Vagina (tissue), 2 donors: ENCODE results near the gene C4orf54. TPM values are rescaled to one million over a fixed set of nuclear protein-coding genes. Genes with fewer than 3 reads are reported as not detected.

ENCODE experiments used
- DNase-seq, 2 donors: peaks; one replicate each; pipeline ENCODE4 v3.0.0-alpha.2; 2017; ENCODE audit errors: extremely low spot score in 2 of 2
- H3K27ac ChIP-seq: fragments of 200-600 bp; sonication (generic); one replicate; pipeline ENCODE4 v1.5.1; 2019
- H3K27me3 ChIP-seq: fragments of 200-600 bp; sonication (generic); one replicate; pipeline ENCODE4 v1.5.1; 2019
- H3K36me3 ChIP-seq, 2 donors: fragments of 200-600 bp; sonication (generic); one replicate each; pipeline ENCODE4 v1.5.1; 2017 to 2019
- H3K4me1 ChIP-seq: fragments of 200-600 bp; sonication (generic); one replicate; pipeline ENCODE4 v1.5.1; 2019
- H3K4me3 ChIP-seq, 2 donors: fragments of 200-600 bp; sonication (generic); 1 replicate in 1 of 2; 2 replicates in 1 of 2; pipeline ENCODE4 v1.5.1; 2016 to 2019
- H3K9me3 ChIP-seq: fragments of 200-600 bp; sonication (generic); one replicate; pipeline ENCODE4 v1.5.1; 2019
- POLR2A ChIP-seq, 2 donors: fragments of 450-650 bp; IDR thresholded peaks; one replicate each; pipeline ENCODE4 v1.6.1; 2017; ENCODE audit warnings: antibody characterized with exemption in 2 of 2, mild to moderate bottlenecking in 2 of 2, moderate library complexity in 2 of 2
- POLR2AphosphoS5 ChIP-seq, 2 donors: sonication (generic); formaldehyde crosslinking; IDR thresholded peaks; one replicate each; pipeline ENCODE4 v1.9.0; 2017; ENCODE audit warnings: antibody characterized with exemption in 2 of 2, mild to moderate bottlenecking in 2 of 2, low read depth in 1 of 2; ENCODE audit not compliant: insufficient read depth in 1 of 2
- intact Hi-C: fragments of 100-400 bp; cut with DNase I; formaldehyde crosslinking; loops from one replicate; pipeline ENCODE4 v1.15.1; 2023
- total RNA-seq: library from RNA; depleted of rRNA; stranded (reverse); fragments of >200 nt; gene quantifications from one replicate; pipeline ENCODE4 v1.2.3, GENCODE V29; 2016
- TF ChIP-seq, protein P1 (sequence below), 3 experiments: fragments of 450-650 bp in 2 of 3; fragments of 200-600 bp in 1 of 3; sonication (generic) in 1 of 3; IDR thresholded peaks; one replicate each; pipeline ENCODE4 v1.5.1; 2017 to 2019; ENCODE audit warnings: antibody characterized with exemption in 3 of 3, mild to moderate bottlenecking in 2 of 3, moderate library complexity in 2 of 3

C4orf54 gene
- total RNA-seq, 1 donor from 2014 or later, result not detected

DNA sequence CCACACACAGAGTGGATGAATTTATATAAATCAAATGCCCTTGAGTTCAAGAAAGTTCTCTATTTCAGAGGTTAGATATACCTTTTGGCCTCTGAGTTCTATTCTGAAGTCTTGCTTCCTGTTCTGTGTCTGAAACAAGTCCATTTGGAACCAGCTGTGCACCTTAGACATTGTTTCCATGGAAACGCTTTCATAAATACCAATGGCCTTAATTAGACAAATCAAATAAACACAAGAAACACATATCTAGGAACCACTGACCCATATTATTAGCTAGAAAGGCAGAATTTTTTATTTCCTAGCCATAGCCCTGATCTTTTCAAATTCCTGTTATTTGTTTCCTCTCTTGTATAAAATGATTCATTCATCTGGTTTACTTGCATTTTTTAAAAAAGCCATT, 8.4 kb upstream of the C4orf54 start:
- H3K27ac ChIP-seq, result no peak overlapping the region
- intact Hi-C loops, result no loop called here
- H3K27me3 ChIP-seq, result no peaks in the 10 kb centered on the region
- no peaks in the 10 kb centered on the region for H3K36me3 ChIP-seq
- no peaks in the 10 kb centered on the region for H3K9me3 ChIP-seq
- TF ChIP-seq, protein P1, sequence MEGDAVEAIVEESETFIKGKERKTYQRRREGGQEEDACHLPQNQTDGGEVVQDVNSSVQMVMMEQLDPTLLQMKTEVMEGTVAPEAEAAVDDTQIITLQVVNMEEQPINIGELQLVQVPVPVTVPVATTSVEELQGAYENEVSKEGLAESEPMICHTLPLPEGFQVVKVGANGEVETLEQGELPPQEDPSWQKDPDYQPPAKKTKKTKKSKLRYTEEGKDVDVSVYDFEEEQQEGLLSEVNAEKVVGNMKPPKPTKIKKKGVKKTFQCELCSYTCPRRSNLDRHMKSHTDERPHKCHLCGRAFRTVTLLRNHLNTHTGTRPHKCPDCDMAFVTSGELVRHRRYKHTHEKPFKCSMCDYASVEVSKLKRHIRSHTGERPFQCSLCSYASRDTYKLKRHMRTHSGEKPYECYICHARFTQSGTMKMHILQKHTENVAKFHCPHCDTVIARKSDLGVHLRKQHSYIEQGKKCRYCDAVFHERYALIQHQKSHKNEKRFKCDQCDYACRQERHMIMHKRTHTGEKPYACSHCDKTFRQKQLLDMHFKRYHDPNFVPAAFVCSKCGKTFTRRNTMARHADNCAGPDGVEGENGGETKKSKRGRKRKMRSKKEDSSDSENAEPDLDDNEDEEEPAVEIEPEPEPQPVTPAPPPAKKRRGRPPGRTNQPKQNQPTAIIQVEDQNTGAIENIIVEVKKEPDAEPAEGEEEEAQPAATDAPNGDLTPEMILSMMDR (IDR thresholded peaks at IDR 0.05), result no peak
- TF ChIP-seq POLR2AphosphoS5 (IDR thresholded peaks at IDR 0.05; ENCODE audit: insufficient read depth in 1 of 2, low read depth in 1 of 2), result no peak
- TF ChIP-seq POLR2A (IDR thresholded peaks at IDR 0.05), result no peak
- H3K4me1 ChIP-seq, result no peaks in the 10 kb centered on the region
- no peak for DNase-seq
- H3K4me3 ChIP-seq, result no peak overlapping the region

DNA sequence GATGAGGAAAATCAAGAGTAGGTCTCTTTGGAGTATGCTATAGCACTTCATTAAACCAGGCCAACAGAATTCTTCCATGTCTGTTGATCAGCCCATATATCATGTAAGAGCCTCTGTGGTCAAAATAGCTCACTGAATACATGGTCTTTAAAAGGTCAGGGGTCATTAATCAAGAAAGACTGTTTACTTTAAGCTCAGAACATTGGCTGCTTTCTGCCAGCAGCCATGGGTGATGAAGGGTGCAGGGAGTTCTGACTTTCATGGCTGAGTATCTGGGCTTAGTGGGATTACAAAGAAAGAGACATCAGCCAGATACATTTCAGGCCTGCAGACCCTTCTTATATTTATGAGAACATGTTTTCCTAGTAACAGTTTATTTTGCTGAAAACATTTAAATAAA, 7.1 kb upstream of the C4orf54 start:
- no peaks in the 10 kb centered on the region for H3K9me3 ChIP-seq
- no peak overlapping the region for H3K4me3 ChIP-seq
- no peaks in the 10 kb centered on the region for H3K4me1 ChIP-seq
- no peak overlapping the region for H3K27ac ChIP-seq
- no peaks in the 10 kb centered on the region for H3K36me3 ChIP-seq
- no peaks in the 10 kb centered on the region for H3K27me3 ChIP-seq
- no peak for DNase-seq
- TF ChIP-seq POLR2AphosphoS5 (IDR thresholded peaks at IDR 0.05; ENCODE audit: insufficient read depth in 1 of 2, low read depth in 1 of 2), result no peak
- TF ChIP-seq, protein P1 (IDR thresholded peaks at IDR 0.05), result no peak
- no peak for TF ChIP-seq POLR2A (IDR thresholded peaks at IDR 0.05)
- intact Hi-C loops, result no loop called here

DNA sequence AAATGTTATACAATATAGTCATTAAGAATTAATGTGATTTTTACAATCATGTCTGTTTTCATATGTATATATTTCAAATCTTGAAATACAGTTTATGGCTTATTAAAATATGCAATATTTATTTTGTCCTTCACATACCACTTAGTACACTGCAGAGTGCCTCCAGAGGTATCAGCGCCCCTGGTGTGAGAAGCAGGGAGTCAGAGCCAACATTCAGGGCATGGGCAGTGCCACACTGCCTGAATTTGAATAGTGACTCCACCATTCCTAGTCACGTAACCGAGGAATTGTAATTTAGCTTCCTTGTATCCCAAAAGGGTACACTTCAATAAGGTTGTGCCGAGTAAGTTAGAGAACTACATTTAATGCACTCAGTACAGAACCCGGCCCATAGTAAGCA, 4.3 kb upstream of the C4orf54 start:
- intact Hi-C loops, result no loop called here

DNA sequence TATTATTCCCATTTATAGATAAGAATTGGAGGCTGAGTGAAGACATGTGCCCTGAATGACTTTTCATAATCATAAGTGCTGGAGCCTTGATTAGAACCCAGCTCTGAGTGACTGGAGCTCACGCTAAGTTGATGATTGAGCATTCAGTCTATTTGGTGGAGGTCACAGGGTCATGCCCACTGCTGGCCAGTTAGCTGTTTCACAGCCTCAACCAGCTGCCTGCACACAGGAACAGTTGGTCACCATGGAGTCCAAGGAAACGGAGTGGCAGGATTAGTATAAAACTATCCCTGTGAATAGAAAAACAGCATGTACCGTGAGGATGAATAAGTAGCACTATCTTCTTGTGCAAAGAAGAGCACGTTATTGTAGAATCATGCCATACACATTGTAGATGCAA, 1.0 kb upstream of the C4orf54 start:
- Histone ChIP-seq H3K9me3 (no peaks in the 10 kb centered on the region), H3K36me3 (no peaks in the 10 kb centered on the region), H3K27ac (no peak overlapping the region), H3K4me1 (no peaks in the 10 kb centered on the region), H3K27me3 (no peaks in the 10 kb centered on the region), H3K4me3 (no peak overlapping the region)
- intact Hi-C loops, result no loop called here
- TF ChIP-seq POLR2AphosphoS5 (IDR thresholded peaks at IDR 0.05; ENCODE audit: insufficient read depth in 1 of 2, low read depth in 1 of 2) (no peak), POLR2A (IDR thresholded peaks at IDR 0.05) (no peak)
- TF ChIP-seq, protein P1 (IDR thresholded peaks at IDR 0.05), result no peak
- DNase-seq, result no peak

More for the DNA sequence above, 4.3 kb upstream of the C4orf54 start:
- DNase-seq, result no peak
- H3K4me1 ChIP-seq, result no peaks in the 10 kb centered on the region
- H3K9me3 ChIP-seq, result no peaks in the 10 kb centered on the region
- no peak overlapping the region for H3K27ac ChIP-seq
- no peaks in the 10 kb centered on the region for H3K27me3 ChIP-seq
- H3K36me3 ChIP-seq, result no peaks in the 10 kb centered on the region
- TF ChIP-seq POLR2A (IDR thresholded peaks at IDR 0.05) (no peak), POLR2AphosphoS5 (IDR thresholded peaks at IDR 0.05; ENCODE audit: insufficient read depth in 1 of 2, low read depth in 1 of 2) (no peak)
- TF ChIP-seq, protein P1 (IDR thresholded peaks at IDR 0.05), result no peak
- no peak overlapping the region for H3K4me3 ChIP-seq

- no peak overlapping the region for H3K4me3 ChIP-seq
- no peak for TF ChIP-seq POLR2AphosphoS5 (IDR thresholded peaks at IDR 0.05; ENCODE audit: insufficient read depth in 1 of 2, low read depth in 1 of 2)
- TF ChIP-seq, protein P1 (IDR thresholded peaks at IDR 0.05), result no peak
- no peak for TF ChIP-seq POLR2A (IDR thresholded peaks at IDR 0.05)
- no peaks in the 10 kb centered on the region for H3K4me1 ChIP-seq
- no peaks in the 10 kb centered on the region for H3K36me3 ChIP-seq
- intact Hi-C loops, result no loop called here
- no peak for DNase-seq
- H3K27me3 ChIP-seq, result no peaks in the 10 kb centered on the region
- no peaks in the 10 kb centered on the region for H3K9me3 ChIP-seq
- H3K27ac ChIP-seq, result no peak overlapping the region
Observed at GRCh38 chr4:99655308-99656081, 2.1 kb downstream of the C4orf54 start.
